Hippocampal formation (tissue), 2 donors: Measurements from ENCODE around the gene WNT2.
"Not testable (repeated sequence)": the region's sequence is repeated elsewhere in the genome, so short reads cannot be mapped to it uniquely, and the experiment has no call there.

ENCODE experiments used
- DNase-seq, 2 donors: peaks; one replicate each; lab custom pipeline; 2025; lab: John Stamatoyannopoulos, UW

Gene WNT2

DNA sequence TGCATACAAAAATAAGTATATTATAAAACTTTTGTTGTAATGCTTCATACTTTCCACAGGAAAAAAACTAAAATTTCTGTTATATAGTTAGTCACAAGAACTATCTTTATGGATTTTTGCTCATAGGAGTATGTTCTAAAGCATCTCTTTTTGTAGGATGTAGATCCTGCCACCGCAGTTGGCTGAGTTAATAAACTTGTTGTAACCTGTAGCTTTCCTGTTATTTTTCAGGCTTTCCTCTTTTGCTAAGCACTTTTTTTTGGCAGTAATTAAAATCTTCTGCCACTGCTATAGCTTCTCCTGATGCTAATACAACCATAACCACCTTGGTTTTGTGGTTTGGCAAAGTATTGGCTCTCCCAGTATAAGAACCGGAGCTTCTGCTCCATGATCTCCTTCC, 60.3 kb downstream of the WNT2 start:
- no peak for DNase-seq

DNA sequence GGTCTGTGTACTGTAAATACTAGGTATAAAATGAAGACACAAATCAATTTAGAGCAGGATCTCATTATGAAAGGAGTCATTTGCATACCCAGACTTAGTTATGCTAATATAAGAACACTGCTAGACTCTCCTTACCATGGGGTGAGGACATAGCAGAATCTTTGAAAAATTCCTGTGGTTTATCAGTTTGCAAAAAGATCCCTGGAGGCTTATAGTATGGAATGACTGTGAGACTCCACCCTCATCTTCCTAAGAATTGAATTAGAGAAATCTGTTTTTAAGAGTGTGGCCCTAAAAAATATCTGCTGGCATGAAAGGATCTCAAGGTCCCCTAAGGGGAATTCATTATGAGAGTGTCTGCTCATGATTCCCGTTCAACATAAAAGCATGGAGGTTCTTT, 63.2 kb downstream of the WNT2 start:
- DNase-seq = no peak

DNA sequence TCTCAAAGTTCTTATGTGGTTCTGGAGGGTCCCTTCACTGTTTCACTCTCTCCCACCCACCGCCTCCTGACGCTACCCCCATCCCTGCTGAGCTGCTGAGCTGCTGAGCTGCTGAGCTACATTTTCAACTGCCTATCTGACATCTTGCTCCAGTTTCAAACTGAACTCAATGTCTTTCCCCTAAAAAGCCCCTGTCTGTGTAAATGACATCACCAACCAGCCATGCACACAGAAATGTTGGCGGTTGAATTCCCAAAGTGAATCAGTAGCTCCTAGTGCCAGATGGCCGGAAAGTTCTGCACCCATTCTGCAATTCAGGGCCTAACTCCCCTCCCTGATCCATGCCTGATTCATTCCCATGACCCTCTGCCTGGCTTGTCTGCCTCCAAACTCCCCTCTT, 71.2 kb downstream of the WNT2 start:
- DNase-seq = no peak

DNA sequence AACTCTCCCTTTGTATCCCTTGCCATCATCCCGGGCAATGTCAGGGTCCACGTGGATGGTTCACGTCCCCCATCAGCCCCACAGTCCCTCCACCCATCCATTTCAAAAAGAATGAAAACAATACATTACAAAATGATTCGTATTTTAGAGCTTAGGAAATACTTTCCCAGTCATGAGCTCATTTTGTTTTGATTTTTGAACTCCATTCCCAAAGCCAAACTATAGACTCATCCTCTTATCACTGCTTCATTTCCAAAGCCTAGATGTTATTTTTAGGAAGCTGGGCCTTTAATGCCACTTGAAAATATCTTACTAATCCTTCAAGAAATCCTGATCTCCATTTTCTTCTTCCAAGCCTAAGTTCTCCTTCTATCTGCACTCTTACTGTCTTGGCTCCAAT, 72.1 kb downstream of the WNT2 start:
- no peak for DNase-seq

DNA sequence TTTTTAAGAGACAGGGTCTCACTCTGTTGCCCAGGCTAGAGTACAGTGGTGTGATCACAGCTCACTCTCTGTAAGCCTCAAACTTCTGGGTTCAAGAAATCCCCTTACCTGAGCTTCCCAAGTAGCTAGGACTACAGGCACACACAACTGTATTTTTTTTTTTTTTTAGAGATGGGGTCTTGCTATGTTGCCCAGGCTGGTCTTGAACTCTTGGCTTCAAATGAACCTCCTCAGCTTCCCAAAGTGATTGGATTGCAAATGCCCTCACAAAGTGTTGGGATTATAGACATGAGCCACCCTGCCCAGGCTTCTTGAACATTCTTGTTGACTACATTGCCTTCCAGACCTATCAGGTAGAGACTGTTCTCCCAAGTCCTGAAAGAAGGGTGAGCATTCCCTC, 72.6 kb downstream of the WNT2 start:
- DNase-seq = no peak

DNA sequence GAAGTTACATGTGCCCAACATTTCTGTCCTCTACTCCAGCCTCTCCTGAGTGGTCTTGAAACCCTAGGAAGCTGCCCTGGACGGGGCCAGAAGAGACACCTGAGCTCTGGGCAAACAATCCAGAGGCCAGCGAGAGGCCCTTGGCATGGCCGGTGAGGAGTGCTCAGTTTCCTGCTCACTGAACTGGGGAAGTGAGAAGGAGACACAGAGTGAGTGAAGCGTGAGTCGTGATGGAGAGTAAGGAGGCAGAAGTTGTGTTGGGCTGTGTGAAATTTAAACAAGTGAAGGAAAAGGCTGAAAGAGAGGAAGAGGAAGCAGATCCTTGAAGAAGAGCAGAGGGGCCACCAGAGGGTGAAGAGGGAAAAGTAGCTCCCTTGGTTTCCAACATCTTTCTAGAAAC, 73.2 kb downstream of the WNT2 start:
- no peak for DNase-seq

DNA sequence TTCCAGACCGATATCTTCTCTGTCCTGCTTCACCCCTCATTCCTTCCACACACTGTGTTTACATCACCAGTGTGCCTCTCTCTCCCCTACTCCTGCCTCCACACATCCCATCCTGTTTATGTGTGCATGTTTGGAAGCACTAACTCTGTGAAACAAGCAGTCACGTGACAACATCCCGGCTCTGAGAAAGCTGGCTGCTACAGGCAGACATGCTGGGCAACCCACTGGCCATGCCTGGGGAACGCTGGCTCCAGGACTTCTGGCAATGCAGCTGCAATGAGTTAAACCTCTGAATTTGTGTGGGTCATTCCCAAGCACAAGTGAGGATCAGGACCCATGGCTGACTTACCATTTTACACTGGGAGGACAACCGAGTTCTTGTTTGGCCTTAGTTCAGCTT, 74.0 kb downstream of the WNT2 start:
- DNase-seq = peak in 1 of 2 donors; percentile 12

DNA sequence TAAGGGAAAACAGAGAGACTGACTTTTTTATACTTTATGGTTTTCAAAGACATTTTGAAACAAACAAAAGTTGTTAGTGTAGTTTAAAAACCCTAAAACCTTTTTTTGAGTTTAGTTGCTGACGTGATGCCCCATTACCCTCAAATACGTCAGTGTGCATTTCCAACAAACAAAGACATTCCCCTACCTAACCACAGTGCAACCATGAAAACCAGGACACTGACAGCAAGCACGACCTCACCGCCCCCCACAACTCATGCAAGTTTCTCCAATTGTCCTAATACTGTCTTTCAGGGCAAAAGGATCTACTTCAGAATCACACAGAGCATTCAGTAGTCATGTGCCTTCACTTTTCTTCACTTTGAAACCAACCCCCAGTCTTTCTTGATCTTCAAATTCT, 75.0 kb downstream of the WNT2 start:
- DNase-seq = no peak

DNA sequence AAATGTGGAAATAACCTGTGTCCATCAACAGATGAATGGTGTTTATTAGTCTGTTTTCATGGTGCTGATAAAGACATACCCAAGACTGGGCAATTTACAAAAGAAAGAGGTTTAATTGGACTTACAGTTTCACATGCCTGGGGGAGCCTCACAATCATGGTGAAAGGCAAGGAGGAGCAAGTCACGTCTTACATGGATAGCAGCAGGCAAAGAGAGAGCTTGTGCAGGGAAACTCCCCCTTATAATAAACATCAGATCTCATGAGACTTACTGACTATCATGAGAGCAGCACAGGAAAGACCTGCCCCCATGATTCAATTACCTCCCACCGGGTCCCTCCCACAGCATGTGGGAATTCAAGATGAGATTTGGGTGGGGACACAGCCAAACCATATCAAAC, 77.2 kb downstream of the WNT2 start:
- DNase-seq = not testable (repeated sequence)

DNA sequence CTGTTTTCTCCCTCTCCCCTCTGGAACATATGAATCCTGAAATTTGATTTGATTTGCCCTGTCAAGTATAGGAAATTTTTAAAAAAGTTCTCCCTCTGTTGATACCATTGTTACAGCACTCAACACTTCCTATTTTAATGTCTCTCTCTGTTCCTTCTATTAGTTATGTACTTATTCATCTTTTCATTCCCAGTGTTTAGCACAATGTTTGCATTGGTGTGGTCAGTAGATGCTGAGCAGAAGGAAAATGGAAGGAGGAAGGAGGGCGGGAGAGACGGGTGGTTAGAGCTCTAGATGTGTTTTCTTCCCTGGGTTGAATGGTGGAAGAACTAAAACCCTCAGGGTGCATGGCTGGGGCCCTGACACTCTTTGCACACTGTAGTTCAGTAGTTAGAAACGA, 79.5 kb downstream of the WNT2 start:
- no peak for DNase-seq

DNA sequence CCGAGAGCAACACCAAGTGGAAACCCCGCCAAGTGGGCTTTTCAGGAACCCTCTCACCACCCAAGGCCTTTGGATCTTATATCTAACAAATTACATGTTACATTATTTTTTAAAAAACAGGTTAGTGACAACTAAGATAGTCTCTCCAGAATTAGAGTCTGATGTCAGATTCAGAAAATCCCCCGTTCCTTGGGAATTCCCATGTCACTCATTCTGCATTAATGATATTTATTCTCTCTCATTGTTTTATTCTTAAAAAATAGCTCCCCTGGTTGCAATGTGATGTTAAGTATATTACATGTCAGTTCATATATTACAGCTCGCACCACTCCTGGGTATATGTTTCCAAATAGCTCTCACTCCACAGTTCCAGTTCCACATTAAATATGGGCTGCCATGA, 81.8 kb downstream of the WNT2 start:
- no peak for DNase-seq

DNA sequence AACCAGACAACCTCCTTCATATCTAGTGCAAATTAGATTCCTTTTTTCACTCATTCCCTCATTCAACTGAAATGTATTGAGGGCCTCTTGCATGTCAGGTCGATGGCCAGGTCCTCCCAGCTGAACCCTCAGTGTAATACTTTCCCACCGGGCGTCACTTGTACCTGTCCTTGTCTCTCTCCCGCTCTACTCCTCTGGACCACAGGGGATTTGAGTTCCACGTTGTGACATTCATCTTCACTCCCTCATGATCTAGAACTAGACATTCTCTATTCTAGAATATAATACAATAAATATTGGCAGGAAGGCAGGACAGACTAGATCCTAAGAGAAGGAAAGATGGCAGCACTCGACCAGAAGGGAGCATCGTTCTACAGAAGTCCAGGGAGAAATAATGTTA, 83.9 kb downstream of the WNT2 start:
- DNase-seq = no peak

DNA sequence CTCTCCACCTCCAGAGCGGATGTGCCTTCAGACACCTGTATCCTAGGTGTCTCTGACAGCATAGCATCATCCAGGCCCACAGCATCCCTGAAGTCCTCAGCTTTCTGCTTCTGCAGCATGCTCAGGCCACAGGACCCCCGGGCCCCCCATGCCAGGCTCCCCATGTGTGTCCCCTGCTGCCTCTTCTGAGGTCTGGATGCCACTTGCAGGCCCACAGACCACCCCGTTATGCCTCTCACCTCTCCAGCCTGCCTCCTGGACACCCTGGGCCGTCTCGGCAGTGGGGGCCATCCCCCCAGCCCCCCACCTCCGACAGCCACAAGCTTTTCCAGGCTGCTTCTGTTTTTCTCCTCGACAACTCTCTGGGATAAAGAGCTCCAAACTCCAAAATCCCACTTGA, 84.4 kb downstream of the WNT2 start:
- DNase-seq = no peak

DNA sequence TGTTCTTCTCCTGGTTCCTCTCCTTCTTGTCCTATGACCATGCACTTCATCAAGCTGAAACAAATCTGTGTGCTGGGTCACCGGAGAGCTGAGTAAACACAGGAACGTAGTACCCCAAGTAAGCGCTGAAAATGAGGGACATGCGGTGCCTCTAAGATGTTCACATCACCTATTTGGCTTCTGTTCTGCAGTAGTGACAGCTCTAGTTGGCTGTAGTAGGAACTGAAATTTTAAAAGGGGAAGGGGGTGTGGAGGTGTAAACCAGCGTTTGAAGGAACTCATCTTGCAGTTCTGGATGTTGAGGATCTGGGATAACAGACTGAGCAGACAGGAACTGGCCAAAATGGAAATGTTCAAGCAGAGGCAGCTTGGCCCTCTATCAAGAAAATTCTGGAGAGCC, 85.2 kb downstream of the WNT2 start:
- DNase-seq = no peak

DNA sequence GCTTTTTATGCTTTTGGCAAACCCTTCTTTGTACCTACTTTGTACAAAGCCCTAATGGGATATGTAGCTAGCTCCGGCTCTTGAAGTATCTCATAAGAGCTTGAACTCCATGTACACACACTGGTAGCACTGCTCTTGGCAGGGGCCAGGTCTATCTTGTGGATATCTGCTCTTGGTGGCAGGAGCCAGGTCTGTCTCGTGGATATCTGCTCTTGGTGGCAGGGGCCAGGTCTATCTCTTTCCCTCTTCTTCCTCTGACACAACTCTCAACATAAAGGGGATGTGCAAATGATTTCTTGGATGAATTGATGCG, 91.9 kb downstream of the WNT2 start:
- DNase-seq = no peak

DNA sequence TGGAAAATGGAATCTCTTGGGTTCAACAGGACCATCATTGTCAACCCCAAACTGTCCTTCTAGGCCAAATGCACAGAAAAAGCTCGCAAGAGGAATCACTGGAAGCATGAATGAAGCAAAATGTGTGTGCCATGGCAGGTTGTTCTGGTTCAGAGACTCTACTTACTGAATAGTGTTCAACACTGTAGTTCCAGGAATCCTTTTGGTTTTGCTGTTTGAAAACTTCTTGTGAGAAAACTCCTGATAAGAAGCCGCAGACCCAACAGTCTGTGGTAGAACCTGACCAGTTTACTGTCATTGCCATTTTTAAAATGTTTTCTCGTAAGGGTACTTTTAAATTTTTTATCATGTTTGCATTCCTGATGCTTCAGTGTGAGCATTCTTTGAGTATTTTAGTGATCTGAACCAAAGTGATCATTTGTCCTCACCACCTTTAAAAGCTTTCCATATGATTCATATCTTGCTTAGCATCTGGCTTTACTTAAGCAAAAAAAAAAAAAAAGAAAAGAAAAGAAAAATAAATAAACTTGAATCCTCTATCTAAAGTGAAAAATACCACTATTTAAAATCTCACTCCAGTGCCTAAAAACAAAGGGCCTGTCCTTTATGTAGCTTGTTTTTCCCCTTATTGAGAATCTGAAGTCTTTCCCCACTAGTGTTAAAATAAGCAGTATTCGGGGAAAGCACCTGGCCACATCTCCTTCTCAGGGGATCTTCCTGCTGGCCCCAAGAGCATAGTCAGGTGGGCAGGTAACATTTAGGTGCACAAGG, 92.4 kb downstream of the WNT2 start:
- DNase-seq = no peak

DNA sequence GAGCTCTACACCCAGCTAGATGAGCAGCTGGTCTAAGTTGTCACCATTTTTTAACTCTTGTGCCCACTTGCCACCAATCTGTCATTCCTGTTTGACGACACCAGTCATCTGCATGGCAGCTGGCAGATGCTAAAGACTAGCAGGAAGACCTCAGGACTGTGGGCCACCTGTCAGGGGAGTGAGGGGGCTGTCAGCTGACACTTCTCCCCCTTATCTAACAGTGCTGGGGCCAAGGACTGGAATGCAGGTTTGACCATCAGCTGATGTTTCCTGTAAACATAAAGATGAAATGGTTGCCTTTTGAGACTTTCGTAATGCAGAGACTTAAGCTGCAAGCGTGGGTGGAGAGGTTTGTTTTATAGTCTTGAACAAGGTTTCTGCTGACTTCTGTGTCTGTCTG, 93.5 kb downstream of the WNT2 start:
- DNase-seq = no peak

DNA sequence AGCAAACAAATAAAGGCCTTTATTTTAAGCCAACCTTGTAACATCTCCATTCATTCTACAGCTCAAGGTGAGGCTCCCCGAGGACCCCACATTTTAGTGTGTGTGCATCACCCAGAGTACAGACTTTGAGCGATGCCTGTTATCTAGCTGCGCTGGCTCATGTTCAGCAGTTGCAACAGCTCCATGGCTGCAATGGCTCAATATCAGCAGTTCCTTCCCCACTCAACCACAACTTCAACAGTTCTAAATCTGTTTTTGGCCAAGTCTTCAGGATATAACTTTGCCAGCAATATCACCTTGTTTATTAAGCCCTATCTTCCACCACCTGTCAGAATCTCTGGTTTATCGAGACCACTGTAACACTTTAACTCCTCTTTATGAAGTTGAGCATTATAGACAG, 95.8 kb downstream of the WNT2 start:
- DNase-seq = no peak

DNA sequence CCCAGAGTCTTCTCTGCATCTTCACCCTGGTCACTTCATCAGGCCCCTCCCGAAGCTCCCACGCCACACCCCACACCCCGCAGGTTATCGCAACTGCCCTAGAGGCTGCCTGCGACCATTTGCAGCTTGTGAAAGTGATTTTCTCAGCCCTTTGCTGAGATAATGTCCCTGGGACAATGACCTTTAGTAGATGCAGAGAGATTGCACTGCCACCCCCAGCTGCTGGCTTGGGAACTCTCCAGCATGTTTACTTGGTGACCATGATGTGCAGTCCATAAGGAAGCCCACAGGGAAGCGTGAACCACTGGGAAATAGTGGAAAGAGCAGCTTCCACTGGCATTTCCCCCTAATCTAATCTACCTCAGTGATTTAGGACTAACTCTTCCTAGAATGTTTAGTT, 97.3 kb downstream of the WNT2 start:
- DNase-seq = no peak
